Upper lobe of right lung (tissue), 1 donor: ENCODE results near the gene PPARGC1A. TPM values are rescaled to one million over a fixed set of nuclear protein-coding genes. Genes with fewer than 3 reads are reported as not detected.

Experiments
- ATAC-seq: fragments of 200-7000 bp; cut with Tn5 transposase; one replicate; pipeline ENCODE4 v1.9.1; 2020; ENCODE audit warnings: mild to moderate bottlenecking, moderate library complexity
- DNase-seq: peaks from one replicate; pipeline ENCODE4 v3.0.0-alpha.2; 2020
- H3K27ac ChIP-seq: fragments of 200-600 bp; one replicate; pipeline ENCODE4 v1.8.0; 2022
- H3K27me3 ChIP-seq: fragments of 200-600 bp; one replicate; pipeline ENCODE4 v1.8.0; 2022; ENCODE audit warnings: mild to moderate bottlenecking
- H3K36me3 ChIP-seq: fragments of 200-600 bp; one replicate; pipeline ENCODE4 v1.8.0; 2022
- H3K4me1 ChIP-seq: fragments of 200-600 bp; one replicate; pipeline ENCODE4 v1.8.0; 2022
- H3K4me3 ChIP-seq: fragments of 200-600 bp; one replicate; pipeline ENCODE4 v1.8.0; 2022; ENCODE audit warnings: mild to moderate bottlenecking
- H3K9me3 ChIP-seq: fragments of 200-600 bp; one replicate; pipeline ENCODE4 v1.8.0; 2022
- intact Hi-C: fragments of 100-400 bp; cut with DNase I; formaldehyde crosslinking; loops from one replicate; pipeline ENCODE4 v1.11.0; 2022
- total RNA-seq: library from RNA; stranded (reverse); fragmentation: NEBNext Ultra II Directional; extraction: Animal tissue kit (Norgen Biotek cat#: 25700); gene quantifications from one replicate; pipeline ENCODE4 v1.2.1, GENCODE V29; 2021
- TF ChIP-seq, protein P1 (sequence below): fragments of 200-600 bp; IDR thresholded peaks from one replicate; pipeline ENCODE4 v1.8.0; 2022; ENCODE audit warnings: antibody characterized with exemption
- donor health status: DM: no; HTN: yes; CAD: no; lungs with severe emphysema.

Gene PPARGC1A
- total RNA-seq, 1 donor from 2014 or later: 14.2 TPM

DNA sequence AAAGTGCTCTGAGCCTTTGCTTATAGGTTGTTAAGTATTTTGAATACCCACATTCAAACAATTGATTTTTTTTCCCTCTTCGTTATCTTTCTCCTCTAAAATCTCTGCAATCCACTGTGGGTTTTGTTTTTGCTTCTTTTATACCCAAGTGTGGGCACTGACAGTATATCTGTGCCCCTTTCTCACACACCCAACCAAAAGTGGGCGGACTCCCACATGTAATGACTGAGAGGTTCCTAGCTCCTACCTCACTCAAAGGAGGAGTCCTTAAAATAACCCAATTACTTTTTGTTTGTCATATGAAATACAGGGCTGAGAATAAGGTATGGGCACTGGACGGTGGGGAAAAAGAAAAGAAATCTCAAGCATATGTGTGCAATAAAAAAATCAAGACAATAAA, 51.7 kb downstream of the PPARGC1A start:
- DNase-seq: no peak
- no peak overlapping the region for H3K27ac ChIP-seq
- no peaks in the 10 kb centered on the region for H3K9me3 ChIP-seq
- intact Hi-C loops: no loop called here
- no peaks in the 10 kb centered on the region for H3K4me1 ChIP-seq
- no peak overlapping the region for H3K4me3 ChIP-seq
- H3K27me3 ChIP-seq: no peaks in the 10 kb centered on the region
- no peaks in the 10 kb centered on the region for H3K36me3 ChIP-seq
- ATAC-seq: no peak
- TF ChIP-seq, protein P1, sequence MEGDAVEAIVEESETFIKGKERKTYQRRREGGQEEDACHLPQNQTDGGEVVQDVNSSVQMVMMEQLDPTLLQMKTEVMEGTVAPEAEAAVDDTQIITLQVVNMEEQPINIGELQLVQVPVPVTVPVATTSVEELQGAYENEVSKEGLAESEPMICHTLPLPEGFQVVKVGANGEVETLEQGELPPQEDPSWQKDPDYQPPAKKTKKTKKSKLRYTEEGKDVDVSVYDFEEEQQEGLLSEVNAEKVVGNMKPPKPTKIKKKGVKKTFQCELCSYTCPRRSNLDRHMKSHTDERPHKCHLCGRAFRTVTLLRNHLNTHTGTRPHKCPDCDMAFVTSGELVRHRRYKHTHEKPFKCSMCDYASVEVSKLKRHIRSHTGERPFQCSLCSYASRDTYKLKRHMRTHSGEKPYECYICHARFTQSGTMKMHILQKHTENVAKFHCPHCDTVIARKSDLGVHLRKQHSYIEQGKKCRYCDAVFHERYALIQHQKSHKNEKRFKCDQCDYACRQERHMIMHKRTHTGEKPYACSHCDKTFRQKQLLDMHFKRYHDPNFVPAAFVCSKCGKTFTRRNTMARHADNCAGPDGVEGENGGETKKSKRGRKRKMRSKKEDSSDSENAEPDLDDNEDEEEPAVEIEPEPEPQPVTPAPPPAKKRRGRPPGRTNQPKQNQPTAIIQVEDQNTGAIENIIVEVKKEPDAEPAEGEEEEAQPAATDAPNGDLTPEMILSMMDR: no peak

DNA sequence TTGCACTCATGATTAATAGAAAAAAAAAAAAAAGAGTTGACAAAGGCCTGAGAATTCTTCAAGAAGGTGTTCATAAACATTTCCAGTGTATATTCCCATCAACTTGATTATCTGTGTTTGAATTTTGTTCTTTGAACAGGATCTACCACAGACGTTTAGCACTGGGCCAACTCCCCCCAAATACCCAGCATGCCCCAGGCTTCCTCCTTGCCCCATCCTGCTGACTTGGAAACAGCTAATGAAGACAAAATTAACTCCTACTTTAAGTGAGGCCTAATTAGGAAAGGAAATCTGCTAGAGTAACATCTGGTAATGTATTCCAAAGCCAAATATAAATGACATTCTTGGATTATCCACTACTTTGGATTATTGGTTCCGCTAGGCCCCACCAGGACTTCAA, 52.5 kb downstream of the PPARGC1A start:
- ATAC-seq: no peak
- intact Hi-C loops: no loop called here
- TF ChIP-seq, protein P1: no peak
- Histone ChIP-seq H3K27me3 (no peaks in the 10 kb centered on the region), H3K4me1 (no peaks in the 10 kb centered on the region), H3K36me3 (no peaks in the 10 kb centered on the region), H3K4me3 (no peak overlapping the region), H3K27ac (no peak overlapping the region), H3K9me3 (no peaks in the 10 kb centered on the region)
- DNase-seq: no peak

DNA sequence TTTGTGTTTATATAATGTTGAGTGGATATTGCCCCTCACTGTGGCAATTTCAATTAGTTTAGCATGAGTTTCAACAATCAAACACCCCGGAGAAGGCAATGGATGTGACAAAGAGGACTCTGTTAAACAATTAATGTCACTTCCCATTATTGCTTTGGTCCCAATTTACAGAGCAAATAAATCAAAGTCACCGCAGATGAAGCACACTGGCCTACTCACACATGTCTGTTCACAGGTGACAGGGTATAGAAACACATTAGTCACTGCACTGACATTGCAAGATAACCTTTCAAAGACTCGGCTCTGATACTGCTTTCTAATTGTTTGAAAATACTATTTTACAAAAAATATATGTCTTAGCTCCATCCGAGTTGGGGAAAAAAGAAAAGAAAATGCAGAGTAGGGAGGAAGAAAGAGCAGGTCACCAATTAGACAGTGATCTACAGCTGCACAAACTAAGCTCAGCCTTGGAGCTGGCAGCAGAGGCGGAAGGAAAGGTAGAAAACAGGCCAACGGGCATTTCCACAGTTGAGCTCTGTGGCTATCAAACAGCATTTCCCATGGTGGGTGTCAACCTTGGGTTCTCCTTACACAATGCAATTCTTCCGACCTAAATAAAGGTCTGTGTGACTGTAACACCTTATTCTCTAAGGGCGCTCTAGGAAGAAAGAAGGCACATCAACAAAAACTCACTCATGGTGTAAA, 53.9 kb downstream of the PPARGC1A start:
- Histone ChIP-seq H3K4me3 (no peak overlapping the region), H3K36me3 (no peaks in the 10 kb centered on the region), H3K27ac (no peak overlapping the region), H3K9me3 (no peaks in the 10 kb centered on the region), H3K4me1 (no peaks in the 10 kb centered on the region), H3K27me3 (no peaks in the 10 kb centered on the region)
- TF ChIP-seq, protein P1: no peak
- intact Hi-C loops: no loop called here
- DNase-seq: no peak
- no peak for ATAC-seq

DNA sequence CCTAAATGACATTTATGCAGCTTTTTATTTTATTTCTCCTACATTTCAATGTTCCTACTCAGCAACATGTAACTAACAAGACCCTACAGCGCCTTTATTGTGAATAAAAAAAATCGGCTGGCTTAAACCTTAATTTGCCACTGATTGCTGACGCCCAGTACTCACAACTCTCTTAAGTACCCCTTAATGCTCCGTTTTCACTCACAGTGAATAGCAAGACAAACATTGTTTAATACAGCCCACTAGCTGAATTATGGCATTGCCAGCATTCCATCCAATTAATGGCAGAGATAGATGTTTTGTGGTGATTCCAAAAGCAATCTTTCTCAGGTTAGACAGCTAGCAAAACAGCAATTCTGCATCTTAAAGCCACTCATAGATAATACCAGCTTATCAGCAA, 61.1 kb downstream of the PPARGC1A start:
- intact Hi-C loops: no loop called here
- TF ChIP-seq, protein P1: no peak
- Histone ChIP-seq H3K36me3 (no peaks in the 10 kb centered on the region), H3K4me3 (no peak overlapping the region), H3K27me3 (no peaks in the 10 kb centered on the region), H3K9me3 (no peaks in the 10 kb centered on the region), H3K4me1 (peaks cover 4% of the 10 kb centered on the region), H3K27ac (peak overlapping the region; percentile 4)
- DNase-seq: no peak
- peak; percentile 33 for ATAC-seq

DNA sequence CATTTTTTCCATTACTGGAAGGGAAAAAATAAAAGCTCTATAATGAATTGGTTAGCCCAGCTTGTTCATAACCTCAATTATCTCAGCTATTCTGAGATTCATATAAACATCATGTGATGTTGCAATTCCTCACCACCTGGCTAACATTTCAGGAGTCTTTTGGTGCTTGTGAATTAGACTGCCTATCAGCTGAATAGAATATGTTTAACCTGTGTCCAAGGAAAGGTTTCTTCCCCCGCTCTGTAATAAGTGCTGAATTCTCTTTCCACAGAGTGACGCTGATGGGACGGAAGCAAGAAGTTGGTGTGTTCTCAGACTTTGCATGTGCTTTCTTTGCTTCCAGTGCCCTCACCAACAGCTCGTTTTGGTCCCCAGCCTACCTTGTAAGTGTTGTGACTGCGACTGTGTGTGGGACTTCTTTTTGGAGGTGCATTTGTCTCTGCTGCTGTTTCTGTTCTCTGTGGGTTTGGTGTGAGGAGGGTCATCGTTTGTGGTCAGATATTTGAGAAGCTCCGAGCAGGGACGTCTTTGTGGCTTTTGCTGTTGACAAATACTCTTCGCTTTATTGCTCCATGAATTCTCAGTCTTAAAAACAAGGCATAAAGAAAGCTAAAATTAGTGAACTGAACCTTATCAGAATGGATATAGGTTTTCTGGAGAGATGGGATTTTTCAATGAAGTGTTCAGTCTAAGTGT, 61.7 kb downstream of the PPARGC1A start:
- Histone ChIP-seq H3K27me3 (no peaks in the 10 kb centered on the region), H3K4me3 (no peak overlapping the region), H3K36me3 (no peaks in the 10 kb centered on the region), H3K27ac (peak overlapping the region; percentile 4), H3K4me1 (peaks cover 4% of the 10 kb centered on the region), H3K9me3 (no peaks in the 10 kb centered on the region)
- intact Hi-C loops: no loop called here
- DNase-seq (no peak), ATAC-seq (peak; percentile 46)
- TF ChIP-seq, protein P1: no peak
